Measurements from ENCODE around the gene PLXDC2. TPM values are rescaled to one million over a fixed set of nuclear protein-coding genes. Genes with fewer than 3 reads are reported as not detected.

Gene PLXDC2
- total RNA-seq, 2 experiments from 2014 or later, result not detected

GRCh38 chr10:20272608-20273007 lies 456.4 kb downstream of the PLXDC2 start:
- Mint-ChIP-seq H3K27ac (no peak overlapping the region), H3K4me1 (ENCODE audit: low read depth) (no peaks in the 10 kb centered on the region), H3K36me3 (ENCODE audit: low read depth) (no peaks in the 10 kb centered on the region), H3K27me3 (no peaks in the 10 kb centered on the region), H3K4me3 (no peak overlapping the region), H3K9me3 (peaks cover 10% of the 10 kb centered on the region)
- ATAC-seq, result no peak
- POLR2A ChIA-PET, result no interaction called here
- TF ChIP-seq, protein P1, sequence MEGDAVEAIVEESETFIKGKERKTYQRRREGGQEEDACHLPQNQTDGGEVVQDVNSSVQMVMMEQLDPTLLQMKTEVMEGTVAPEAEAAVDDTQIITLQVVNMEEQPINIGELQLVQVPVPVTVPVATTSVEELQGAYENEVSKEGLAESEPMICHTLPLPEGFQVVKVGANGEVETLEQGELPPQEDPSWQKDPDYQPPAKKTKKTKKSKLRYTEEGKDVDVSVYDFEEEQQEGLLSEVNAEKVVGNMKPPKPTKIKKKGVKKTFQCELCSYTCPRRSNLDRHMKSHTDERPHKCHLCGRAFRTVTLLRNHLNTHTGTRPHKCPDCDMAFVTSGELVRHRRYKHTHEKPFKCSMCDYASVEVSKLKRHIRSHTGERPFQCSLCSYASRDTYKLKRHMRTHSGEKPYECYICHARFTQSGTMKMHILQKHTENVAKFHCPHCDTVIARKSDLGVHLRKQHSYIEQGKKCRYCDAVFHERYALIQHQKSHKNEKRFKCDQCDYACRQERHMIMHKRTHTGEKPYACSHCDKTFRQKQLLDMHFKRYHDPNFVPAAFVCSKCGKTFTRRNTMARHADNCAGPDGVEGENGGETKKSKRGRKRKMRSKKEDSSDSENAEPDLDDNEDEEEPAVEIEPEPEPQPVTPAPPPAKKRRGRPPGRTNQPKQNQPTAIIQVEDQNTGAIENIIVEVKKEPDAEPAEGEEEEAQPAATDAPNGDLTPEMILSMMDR (IDR thresholded peaks at IDR 0.05), result no peak
- DNase-seq, result no peak
- intact Hi-C loops (cut with micrococcal nuclease), result no loop called here
- CTCF ChIA-PET, result no interaction called here

GRCh38 chr10:20274571-20274970 lies 458.3 kb downstream of the PLXDC2 start:
- Mint-ChIP-seq H3K4me1 (ENCODE audit: low read depth) (no peaks in the 10 kb centered on the region), H3K4me3 (no peak overlapping the region), H3K27ac (no peak overlapping the region), H3K36me3 (ENCODE audit: low read depth) (no peaks in the 10 kb centered on the region), H3K27me3 (no peaks in the 10 kb centered on the region), H3K9me3 (peaks cover 9% of the 10 kb centered on the region)
- ChIA-PET POLR2A (no interaction called here), CTCF (no interaction called here)
- ATAC-seq, result no peak
- intact Hi-C loops (cut with micrococcal nuclease), result no loop called here
- TF ChIP-seq, protein P1 (IDR thresholded peaks at IDR 0.05), result no peak
- no peak for DNase-seq

- no peak for DNase-seq
- H3K4me1 Mint-ChIP-seq (ENCODE audit: low read depth), result no peaks in the 10 kb centered on the region
These were observed 460.1 kb downstream of the PLXDC2 start for GRCh38 chr10:20276127-20276979.

DNA sequence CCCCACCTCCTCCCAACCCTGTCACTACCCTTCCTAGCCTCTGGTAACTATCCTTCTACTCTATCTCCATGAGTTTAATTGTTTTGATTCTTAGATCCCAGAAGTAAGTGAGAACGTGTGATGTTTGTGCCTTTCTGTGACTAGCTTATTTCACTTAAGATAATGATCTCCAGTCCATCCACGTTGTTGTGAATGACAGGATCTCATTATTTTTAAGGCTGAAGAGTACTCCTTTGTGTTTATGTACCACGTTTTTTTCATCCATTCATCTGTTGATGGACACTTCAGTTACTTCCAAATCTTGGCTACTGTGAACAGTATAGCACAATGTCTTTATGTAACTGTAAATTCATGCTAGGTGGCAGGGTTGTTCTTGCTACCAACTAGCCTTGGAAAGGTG lies 461.6 kb downstream of the PLXDC2 start:
- POLR2A ChIA-PET, result no interaction called here
- intact Hi-C loops (cut with micrococcal nuclease), result no loop called here
- peaks cover 5% of the 10 kb centered on the region for H3K9me3 Mint-ChIP-seq
- CTCF ChIA-PET, result no interaction called here
- TF ChIP-seq, protein P1 (IDR thresholded peaks at IDR 0.05), result no peak
- DNase-seq (no peak), ATAC-seq (no peak)
- no peak overlapping the region for H3K27ac Mint-ChIP-seq
- no peaks in the 10 kb centered on the region for H3K36me3 Mint-ChIP-seq (ENCODE audit: low read depth)
- H3K4me1 Mint-ChIP-seq (ENCODE audit: low read depth), result no peaks in the 10 kb centered on the region
- no peaks in the 10 kb centered on the region for H3K27me3 Mint-ChIP-seq
- no peak overlapping the region for H3K4me3 Mint-ChIP-seq

More at GRCh38 chr10:20276127-20276979, 460.1 kb downstream of the PLXDC2 start:
- H3K9me3 Mint-ChIP-seq, result peaks cover 6% of the 10 kb centered on the region
- H3K27me3 Mint-ChIP-seq, result no peaks in the 10 kb centered on the region
- TF ChIP-seq, protein P1 (IDR thresholded peaks at IDR 0.05), result no peak
- no peaks in the 10 kb centered on the region for H3K36me3 Mint-ChIP-seq (ENCODE audit: low read depth)
- POLR2A ChIA-PET, result no interaction called here
- no peak overlapping the region for H3K4me3 Mint-ChIP-seq
- CTCF ChIA-PET, result no interaction called here
- no peak for ATAC-seq
- intact Hi-C loops (cut with micrococcal nuclease), result no loop called here
- no peak overlapping the region for H3K27ac Mint-ChIP-seq

GRCh38 chr10:20281579-20281978 lies 465.3 kb downstream of the PLXDC2 start:
- no peak overlapping the region for H3K27ac Mint-ChIP-seq
- TF ChIP-seq, protein P1 (IDR thresholded peaks at IDR 0.05), result no peak
- no peak overlapping the region for H3K4me3 Mint-ChIP-seq
- DNase-seq (no peak), ATAC-seq (no peak)
- POLR2A ChIA-PET, result no interaction called here
- no peaks in the 10 kb centered on the region for H3K4me1 Mint-ChIP-seq (ENCODE audit: low read depth)
- CTCF ChIA-PET, result no interaction called here
- H3K36me3 Mint-ChIP-seq (ENCODE audit: low read depth), result no peaks in the 10 kb centered on the region
- H3K27me3 Mint-ChIP-seq, result no peaks in the 10 kb centered on the region
- intact Hi-C loops (cut with micrococcal nuclease), result no loop called here
- H3K9me3 Mint-ChIP-seq, result peaks cover 3% of the 10 kb centered on the region
